ENCODE results near the gene GOLGA2.

The GOLGA2 gene

GRCh38 chr9:128294142-128294541 lies 18.3 kb upstream of the GOLGA2 start:
- no peak for DNase-seq (ENCODE audit: low read depth)
- no peak overlapping the region for H3K4me3 ChIP-seq (ENCODE audit: low read length)
- TF ChIP-seq CTCF (IDR thresholded peaks at IDR 0.05; ENCODE audit: insufficient read depth, low read depth, low read length, missing control alignments), result no peak

- TF ChIP-seq CTCF (IDR thresholded peaks at IDR 0.05; ENCODE audit: insufficient read depth, low read depth, low read length, missing control alignments), result no peak
- no peak for DNase-seq (ENCODE audit: low read depth)
Measured at GRCh38 chr9:128293091-128293490, 17.3 kb upstream of the GOLGA2 start.

GRCh38 chr9:128292009-128292408 lies 16.2 kb upstream of the GOLGA2 start:
- no peak for TF ChIP-seq CTCF (IDR thresholded peaks at IDR 0.05; ENCODE audit: insufficient read depth, low read depth, low read length, missing control alignments)
- no peak for DNase-seq (ENCODE audit: low read depth)

More at GRCh38 chr9:128293091-128293490, 17.3 kb upstream of the GOLGA2 start:
- no peak overlapping the region for H3K4me3 ChIP-seq (ENCODE audit: low read length)

GRCh38 chr9:128288273-128289004 lies 12.6 kb upstream of the GOLGA2 start:
- H3K4me3 ChIP-seq (ENCODE audit: low read length), result no peak overlapping the region
- TF ChIP-seq CTCF (IDR thresholded peaks at IDR 0.05; ENCODE audit: insufficient read depth, low read depth, low read length, missing control alignments), result no peak
- DNase-seq (ENCODE audit: low read depth), result no peak

More at GRCh38 chr9:128292009-128292408, 16.2 kb upstream of the GOLGA2 start:
- H3K4me3 ChIP-seq (ENCODE audit: low read length), result no peak overlapping the region

GRCh38 chr9:128286440-128286839 lies 10.6 kb upstream of the GOLGA2 start:
- no peak for DNase-seq (ENCODE audit: low read depth)

GRCh38 chr9:128285033-128285784 lies 9.4 kb upstream of the GOLGA2 start:
- no peak for TF ChIP-seq CTCF (IDR thresholded peaks at IDR 0.05; ENCODE audit: insufficient read depth, low read depth, low read length, missing control alignments)
- no peak for DNase-seq (ENCODE audit: low read depth)

More at GRCh38 chr9:128286440-128286839, 10.6 kb upstream of the GOLGA2 start:
- no peak for TF ChIP-seq CTCF (IDR thresholded peaks at IDR 0.05; ENCODE audit: insufficient read depth, low read depth, low read length, missing control alignments)
- no peak overlapping the region for H3K4me3 ChIP-seq (ENCODE audit: low read length)

More at GRCh38 chr9:128285033-128285784, 9.4 kb upstream of the GOLGA2 start:
- no peak overlapping the region for H3K4me3 ChIP-seq (ENCODE audit: low read length)

All from epithelial cell of esophagus (primary cell).